Duodenal mucosa (tissue), 2 donors: ENCODE measurements around the gene SLC6A12.

Experiments used
- H3K27ac ChIP-seq: one replicate; pipeline ENCODE4 v1.7.0; 2013; ENCODE audit warnings: low read depth, low read length
- H3K27me3 ChIP-seq, 2 donors: one replicate each; pipeline ENCODE4 v1.7.0; 2013; ENCODE audit warnings: low read length in 2 of 2, control low read depth in 1 of 2; ENCODE audit not compliant: insufficient read depth in 2 of 2, control insufficient read depth in 1 of 2
- H3K36me3 ChIP-seq, 2 donors: one replicate each; pipeline ENCODE4 v1.7.0; 2013; ENCODE audit warnings: low read length in 2 of 2, control low read depth in 1 of 2; ENCODE audit not compliant: insufficient read depth in 2 of 2, control insufficient read depth in 1 of 2
- H3K4me1 ChIP-seq, 2 donors: one replicate each; pipeline ENCODE4 v1.7.0; 2013; ENCODE audit warnings: low read length in 2 of 2, control low read depth in 1 of 2; ENCODE audit not compliant: insufficient read depth in 2 of 2, control insufficient read depth in 1 of 2
- H3K4me3 ChIP-seq, 2 donors: one replicate each; pipeline ENCODE4 v1.7.0; 2013; ENCODE audit warnings: low read length in 2 of 2, low read depth in 1 of 2
- H3K9ac ChIP-seq, 2 donors: one replicate each; pipeline ENCODE4 v1.7.0; 2013; ENCODE audit warnings: low read length in 2 of 2, low read depth in 1 of 2
- H3K9me3 ChIP-seq, 2 donors: one replicate each; pipeline ENCODE4 v1.7.0; 2013; ENCODE audit warnings: low read length in 2 of 2, control low read depth in 1 of 2; ENCODE audit not compliant: control insufficient read depth in 1 of 2

Gene SLC6A12

DNA sequence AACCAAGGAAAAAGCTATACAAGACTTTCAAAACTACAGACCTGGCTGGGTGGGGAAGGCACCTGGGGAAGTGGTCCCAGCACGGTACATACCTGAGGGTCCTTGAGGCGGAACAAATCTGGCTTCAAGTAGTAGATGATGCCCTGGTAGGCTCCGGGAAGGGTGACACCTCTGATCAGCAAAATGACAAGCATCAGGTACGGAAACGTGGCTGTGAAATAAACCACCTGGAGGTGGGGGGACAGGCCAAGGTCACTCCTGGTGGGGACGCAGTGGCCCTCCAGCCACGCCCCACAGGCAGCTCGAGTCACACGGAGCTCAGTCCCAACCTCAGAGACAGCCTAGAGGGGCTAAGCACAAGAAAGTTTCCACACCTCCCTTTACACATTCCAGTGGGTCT is 15.3 kb downstream of the SLC6A12 start:
- no peaks in the 10 kb centered on the region for H3K9me3 ChIP-seq

DNA sequence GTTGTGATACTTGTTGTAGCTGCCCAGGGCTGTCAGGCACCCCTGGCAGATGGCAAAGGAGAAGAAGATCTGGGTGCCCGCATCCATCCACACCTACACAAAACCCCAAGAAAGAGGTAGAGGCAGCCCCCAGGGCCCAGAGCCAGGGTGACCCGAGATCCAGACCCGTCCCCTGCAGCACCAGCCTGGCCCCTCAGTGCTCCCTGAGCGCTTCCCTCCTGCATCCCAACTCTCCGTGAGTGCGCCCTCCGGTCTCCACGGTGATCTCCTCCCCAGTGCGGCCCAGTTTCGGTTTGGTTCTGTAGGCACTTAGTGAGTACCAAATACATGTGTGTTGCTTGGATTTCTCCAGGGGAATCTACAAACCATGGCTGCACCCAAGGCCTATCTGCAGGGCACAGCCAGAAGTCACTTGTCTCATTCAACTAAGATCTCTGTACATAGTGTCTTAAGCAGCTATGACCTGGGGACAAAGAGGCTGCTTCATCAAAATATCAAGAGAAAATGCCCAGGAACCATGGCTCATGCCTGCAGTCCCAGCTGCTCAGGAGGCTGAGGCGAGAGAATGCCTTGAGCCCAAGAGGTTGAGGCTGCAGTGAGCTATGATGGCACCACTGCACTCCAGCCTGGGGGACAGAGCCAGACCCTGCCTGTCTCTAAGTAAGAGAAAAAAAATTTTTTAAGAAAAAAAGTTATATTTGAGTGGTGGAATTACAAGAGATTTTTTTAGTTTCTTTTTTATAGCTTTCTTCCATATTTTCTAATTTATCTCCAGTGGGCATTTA is 15.9 kb downstream of the SLC6A12 start:
- Histone ChIP-seq H3K27me3 (peaks cover 19 to 24% of the 10 kb centered on the region in 2 donors), H3K9me3 (no peaks in the 10 kb centered on the region), H3K36me3 (no peaks in the 10 kb centered on the region), H3K9ac (no peak overlapping the region), H3K4me3 (no peak overlapping the region), H3K4me1 (no peaks in the 10 kb centered on the region), H3K27ac (no peak overlapping the region)

More for the DNA sequence above, 15.3 kb downstream of the SLC6A12 start:
- Histone ChIP-seq H3K27me3 (peaks cover 13 to 20% of the 10 kb centered on the region in 2 donors), H3K4me3 (no peak overlapping the region), H3K4me1 (no peaks in the 10 kb centered on the region), H3K36me3 (no peaks in the 10 kb centered on the region), H3K9ac (no peak overlapping the region), H3K27ac (no peak overlapping the region)

- H3K4me3 ChIP-seq: no peak overlapping the region
- H3K27me3 ChIP-seq: peaks cover 20 to 24% of the 10 kb centered on the region in 2 donors
- H3K4me1 ChIP-seq: no peaks in the 10 kb centered on the region
- no peaks in the 10 kb centered on the region for H3K36me3 ChIP-seq
- no peaks in the 10 kb centered on the region for H3K9me3 ChIP-seq
- H3K27ac ChIP-seq: no peak overlapping the region
- no peak overlapping the region for H3K9ac ChIP-seq
Observed at GRCh38 chr12:197347-197746, 16.6 kb downstream of the SLC6A12 start.

GRCh38 chr12:196436-196835 is 17.5 kb downstream of the SLC6A12 start:
- H3K4me1 ChIP-seq: no peaks in the 10 kb centered on the region
- peaks cover 11 to 19% of the 10 kb centered on the region in 2 donors for H3K27me3 ChIP-seq
- no peaks in the 10 kb centered on the region for H3K9me3 ChIP-seq
- no peak overlapping the region for H3K27ac ChIP-seq
- no peak overlapping the region for H3K4me3 ChIP-seq
- H3K9ac ChIP-seq: no peak overlapping the region
- no peaks in the 10 kb centered on the region for H3K36me3 ChIP-seq

- H3K27me3 ChIP-seq: peaks cover 8 to 17% of the 10 kb centered on the region in 2 donors
- H3K27ac ChIP-seq: no peak overlapping the region
- H3K36me3 ChIP-seq: no peaks in the 10 kb centered on the region
- no peak overlapping the region for H3K9ac ChIP-seq
- H3K9me3 ChIP-seq: no peaks in the 10 kb centered on the region
- H3K4me3 ChIP-seq: no peak overlapping the region
- H3K4me1 ChIP-seq: no peaks in the 10 kb centered on the region
Observed at GRCh38 chr12:195951-196350, 18.0 kb downstream of the SLC6A12 start.

GRCh38 chr12:195156-195555 is 18.8 kb downstream of the SLC6A12 start:
- no peaks in the 10 kb centered on the region for H3K9me3 ChIP-seq
- H3K9ac ChIP-seq: no peak overlapping the region
- no peaks in the 10 kb centered on the region for H3K4me1 ChIP-seq
- H3K4me3 ChIP-seq: no peak overlapping the region
- no peak overlapping the region for H3K27ac ChIP-seq
- peaks cover 8 to 16% of the 10 kb centered on the region in 2 donors for H3K27me3 ChIP-seq
- H3K36me3 ChIP-seq: no peaks in the 10 kb centered on the region

- Histone ChIP-seq H3K4me1 (peaks cover 2 to 6% of the 10 kb centered on the region in 2 donors), H3K4me3 (no peak overlapping the region), H3K9ac (no peak overlapping the region), H3K27ac (no peak overlapping the region), H3K27me3 (peaks cover 8 to 13% of the 10 kb centered on the region in 2 donors), H3K9me3 (no peaks in the 10 kb centered on the region), H3K36me3 (no peaks in the 10 kb centered on the region)
Observed at GRCh38 chr12:194276-194675, 19.7 kb downstream of the SLC6A12 start.

DNA sequence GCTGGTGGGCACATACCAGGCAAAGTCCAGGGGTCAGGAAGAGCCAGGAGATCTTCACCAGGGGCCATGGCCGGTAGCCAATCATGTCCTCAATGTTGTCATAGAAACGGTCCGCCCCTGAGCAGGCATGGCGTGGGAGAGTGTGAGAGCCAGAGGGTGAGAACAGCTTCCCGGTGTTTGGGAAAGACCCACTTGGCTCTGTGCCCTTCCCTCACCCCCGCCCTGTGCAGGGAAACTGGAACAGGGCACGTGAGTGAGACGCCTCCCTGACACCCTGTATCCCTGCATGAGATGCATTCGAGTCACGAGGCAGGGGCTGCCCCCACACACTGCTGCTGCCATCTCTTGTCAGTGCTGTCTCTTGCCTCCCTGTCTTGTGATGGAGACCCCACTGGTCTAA is 20.7 kb downstream of the SLC6A12 start:
- Histone ChIP-seq H3K36me3 (no peaks in the 10 kb centered on the region), H3K27me3 (peaks cover 8 to 13% of the 10 kb centered on the region in 2 donors), H3K4me1 (peaks cover 3 to 10% of the 10 kb centered on the region in 2 donors), H3K27ac (no peak overlapping the region), H3K4me3 (no peak overlapping the region), H3K9me3 (no peaks in the 10 kb centered on the region), H3K9ac (no peak overlapping the region)

DNA sequence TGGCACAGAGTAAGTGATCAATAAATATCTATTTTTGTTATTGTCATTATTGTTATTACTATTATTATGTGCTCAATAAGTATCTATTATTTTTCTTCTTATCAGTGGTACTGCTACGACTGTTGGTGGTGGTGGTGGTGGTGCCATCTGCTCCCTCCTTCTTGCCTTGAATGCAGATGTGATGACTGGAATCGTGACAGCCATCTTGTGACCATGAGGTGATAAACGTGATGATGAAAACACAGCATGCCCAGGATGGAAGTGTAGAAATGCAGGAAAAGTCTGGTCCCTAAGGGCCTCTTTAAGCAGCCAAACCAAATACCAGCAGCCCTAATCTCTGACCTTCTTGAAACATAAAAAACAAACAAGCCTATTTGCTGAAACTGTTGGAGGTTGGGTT is 22.4 kb downstream of the SLC6A12 start:
- no peaks in the 10 kb centered on the region for H3K9me3 ChIP-seq
- peaks cover 8 to 13% of the 10 kb centered on the region in 2 donors for H3K27me3 ChIP-seq
- H3K36me3 ChIP-seq: no peaks in the 10 kb centered on the region
- no peak overlapping the region for H3K9ac ChIP-seq
- no peak overlapping the region for H3K27ac ChIP-seq
- no peak overlapping the region for H3K4me3 ChIP-seq
- H3K4me1 ChIP-seq: peaks cover 3 to 10% of the 10 kb centered on the region in 2 donors

- Histone ChIP-seq H3K27me3 (peaks cover 8 to 13% of the 10 kb centered on the region in 2 donors), H3K4me3 (no peak overlapping the region), H3K9ac (no peak overlapping the region), H3K27ac (no peak overlapping the region), H3K4me1 (peaks cover 3 to 10% of the 10 kb centered on the region in 2 donors), H3K9me3 (no peaks in the 10 kb centered on the region), H3K36me3 (no peaks in the 10 kb centered on the region)
Observed at GRCh38 chr12:190881-191280, 23.1 kb downstream of the SLC6A12 start.
